Central memory CD4-positive, alpha-beta T cell (primary cell): Measurements from ENCODE around the gene ARFGEF3.

Source experiments
- DNase-seq: peaks from one replicate; pipeline ENCODE4 v3.0.0; 2022

The ARFGEF3 gene

GRCh38 chr6:138218449-138218848, 56.7 kb downstream of the ARFGEF3 start, which contains the start of gene PBOV1:
PBOV1 (minus strand) TSS chr6:138218491; CDS start chr6:138218395, 96 bp downstream.
- no peak for DNase-seq

- DNase-seq, result no peak
Observed at GRCh38 chr6:138219398-138219797, 57.7 kb downstream of the ARFGEF3 start.

- DNase-seq, result no peak
Observed at GRCh38 chr6:138219901-138220300, 58.2 kb downstream of the ARFGEF3 start.

- DNase-seq, result no peak
Observed at GRCh38 chr6:138222901-138223546, 61.3 kb downstream of the ARFGEF3 start.

- no peak for DNase-seq
Observed at GRCh38 chr6:138225953-138226352, 64.2 kb downstream of the ARFGEF3 start.

GRCh38 chr6:138226700-138227315, 65.1 kb downstream of the ARFGEF3 start:
- no peak for DNase-seq

- no peak for DNase-seq
Observed at GRCh38 chr6:138227316-138227781, 65.6 kb downstream of the ARFGEF3 start.

- DNase-seq, result no peak
Observed at GRCh38 chr6:138229072-138229471, 67.3 kb downstream of the ARFGEF3 start.

- DNase-seq, result no peak
Observed at GRCh38 chr6:138229663-138230179, 68.0 kb downstream of the ARFGEF3 start.

GRCh38 chr6:138230221-138230620, 68.5 kb downstream of the ARFGEF3 start:
- DNase-seq, result no peak

GRCh38 chr6:138230759-138231380, 69.1 kb downstream of the ARFGEF3 start:
- no peak for DNase-seq

- no peak for DNase-seq
Observed at GRCh38 chr6:138231381-138231886, 69.7 kb downstream of the ARFGEF3 start.

GRCh38 chr6:138234363-138234762, 72.6 kb downstream of the ARFGEF3 start:
- DNase-seq, result no peak

- no peak for DNase-seq
Observed at GRCh38 chr6:138235205-138235604, 73.5 kb downstream of the ARFGEF3 start.

- no peak for DNase-seq
Observed at GRCh38 chr6:138235693-138236092, 74.0 kb downstream of the ARFGEF3 start.

- DNase-seq, result no peak
Observed at GRCh38 chr6:138237463-138237862, 75.7 kb downstream of the ARFGEF3 start.

- no peak for DNase-seq
Observed at GRCh38 chr6:138238368-138238767, 76.6 kb downstream of the ARFGEF3 start.

GRCh38 chr6:138239774-138240173, 78.0 kb downstream of the ARFGEF3 start:
- DNase-seq, result no peak

- no peak for DNase-seq
Observed at GRCh38 chr6:138240476-138241245, 78.9 kb downstream of the ARFGEF3 start.

- DNase-seq, result no peak
Observed at GRCh38 chr6:138241381-138241780, 79.6 kb downstream of the ARFGEF3 start.

GRCh38 chr6:138241934-138242333, 80.2 kb downstream of the ARFGEF3 start:
- DNase-seq, result no peak

- no peak for DNase-seq
Observed at GRCh38 chr6:138242987-138243592, 81.4 kb downstream of the ARFGEF3 start.
